SK-N-MC (cell line): Measurements from ENCODE around the gene PCDHA11.
"Not testable (repeated sequence)": the region's sequence is repeated elsewhere in the genome, so short reads cannot be mapped to it uniquely, and the experiment has no call there.

Experiments used
- EZH2 ChIP-seq: fragments of 200-600 bp; sonication (generic); IDR thresholded peaks from one replicate; pipeline ENCODE4 v1.6.1; 2017; ENCODE audit warnings: antibody characterized with exemption
- POLR2AphosphoS5 ChIP-seq: IDR thresholded peaks from 2 replicates; pipeline ENCODE4 v1.6.1; 2012; ENCODE audit warnings: mild to moderate bottlenecking, low read depth, low read length, borderline replicate concordance

DNA sequence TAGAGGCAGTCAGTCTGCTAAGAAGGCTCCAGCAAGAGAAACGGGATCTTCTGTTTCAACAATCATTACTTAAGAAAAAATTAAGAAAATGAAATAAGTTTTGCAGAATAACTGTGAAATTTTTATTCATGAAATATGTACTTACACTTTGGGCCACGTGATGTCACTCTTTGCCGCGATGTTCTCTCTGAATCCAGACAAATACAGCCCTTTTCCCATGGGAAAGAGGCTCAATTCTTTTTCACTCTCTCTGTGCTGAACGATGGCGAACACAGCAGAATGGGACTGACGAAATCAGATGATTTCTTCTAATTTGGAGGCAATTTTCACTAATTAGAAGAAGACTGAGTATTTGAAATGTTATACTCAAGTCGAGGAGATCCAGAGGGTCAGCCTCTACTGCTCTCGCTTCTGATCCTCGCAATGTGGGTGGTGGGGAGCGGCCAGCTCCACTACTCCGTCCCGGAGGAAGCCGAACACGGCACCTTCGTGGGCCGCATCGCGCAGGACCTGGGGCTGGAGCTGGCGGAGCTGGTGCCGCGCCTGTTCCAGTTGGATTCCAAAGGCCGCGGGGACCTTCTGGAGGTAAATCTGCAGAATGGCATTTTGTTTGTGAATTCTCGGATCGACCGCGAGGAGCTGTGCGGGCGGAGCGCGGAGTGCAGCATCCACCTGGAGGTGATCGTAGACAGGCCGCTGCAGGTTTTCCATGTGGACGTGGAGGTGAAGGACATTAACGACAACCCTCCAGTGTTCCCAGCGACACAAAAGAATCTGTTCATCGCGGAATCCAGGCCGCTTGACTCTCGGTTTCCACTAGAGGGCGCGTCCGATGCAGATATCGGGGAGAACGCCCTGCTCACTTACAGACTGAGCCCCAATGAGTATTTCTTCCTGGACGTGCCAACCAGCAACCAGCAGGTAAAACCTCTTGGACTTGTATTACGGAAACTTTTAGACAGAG is 20.3 kb upstream of the PCDHA11 start, which contains the start of gene PCDHA9:
- not testable (repeated sequence) for TF ChIP-seq POLR2AphosphoS5, EZH2
